Chondrocyte (in vitro differentiated cells): Measurements from ENCODE around the gene TFAP2E. TPM values are rescaled to one million over a fixed set of nuclear protein-coding genes. Genes with fewer than 3 reads are reported as not detected.

Experiments
- DNase-seq: peaks from one replicate; pipeline ENCODE4 v3.0.0; 2021; ENCODE audit warnings: mixed read lengths, low spot score
- H3K27ac Mint-ChIP-seq: one replicate; pipeline ENCODE4 v1.8.0; 2021; ENCODE audit warnings: mild to moderate bottlenecking, moderate library complexity, mixed read lengths; ENCODE audit not compliant: unreplicated experiment
- H3K27me3 Mint-ChIP-seq: 2 replicates; pipeline ENCODE4 v1.8.0; 2021; ENCODE audit warnings: low read depth, mixed read lengths
- H3K36me3 Mint-ChIP-seq: 2 replicates; pipeline ENCODE4 v1.8.0; 2021; ENCODE audit warnings: low read depth, mixed read lengths
- H3K4me1 Mint-ChIP-seq: 2 replicates; pipeline ENCODE4 v1.8.0; 2021; ENCODE audit warnings: low read depth, mild to moderate bottlenecking, mixed read lengths
- H3K4me3 Mint-ChIP-seq: one replicate; pipeline ENCODE4 v1.8.0; 2021; ENCODE audit warnings: mild to moderate bottlenecking, moderate library complexity, mixed read lengths; ENCODE audit not compliant: unreplicated experiment
- H3K9me3 Mint-ChIP-seq: 2 replicates; pipeline ENCODE4 v1.8.0; 2021; ENCODE audit warnings: low read depth, mixed read lengths
- CTCF ChIP-seq: fragments of 200-600 bp; sonication (generic); IDR thresholded peaks from 2 replicates; pipeline ENCODE4 v1.5.0; 2021; ENCODE audit warnings: antibody characterized with exemption, mild to moderate bottlenecking, moderate library complexity
- total RNA-seq: library from RNA; stranded (reverse); gene quantifications from 3 replicates; pipeline ENCODE4 v1.2.1, GENCODE V29; 2021

TFAP2E gene
- total RNA-seq, 1 donor from 2014 or later: 0.97 TPM

DNA sequence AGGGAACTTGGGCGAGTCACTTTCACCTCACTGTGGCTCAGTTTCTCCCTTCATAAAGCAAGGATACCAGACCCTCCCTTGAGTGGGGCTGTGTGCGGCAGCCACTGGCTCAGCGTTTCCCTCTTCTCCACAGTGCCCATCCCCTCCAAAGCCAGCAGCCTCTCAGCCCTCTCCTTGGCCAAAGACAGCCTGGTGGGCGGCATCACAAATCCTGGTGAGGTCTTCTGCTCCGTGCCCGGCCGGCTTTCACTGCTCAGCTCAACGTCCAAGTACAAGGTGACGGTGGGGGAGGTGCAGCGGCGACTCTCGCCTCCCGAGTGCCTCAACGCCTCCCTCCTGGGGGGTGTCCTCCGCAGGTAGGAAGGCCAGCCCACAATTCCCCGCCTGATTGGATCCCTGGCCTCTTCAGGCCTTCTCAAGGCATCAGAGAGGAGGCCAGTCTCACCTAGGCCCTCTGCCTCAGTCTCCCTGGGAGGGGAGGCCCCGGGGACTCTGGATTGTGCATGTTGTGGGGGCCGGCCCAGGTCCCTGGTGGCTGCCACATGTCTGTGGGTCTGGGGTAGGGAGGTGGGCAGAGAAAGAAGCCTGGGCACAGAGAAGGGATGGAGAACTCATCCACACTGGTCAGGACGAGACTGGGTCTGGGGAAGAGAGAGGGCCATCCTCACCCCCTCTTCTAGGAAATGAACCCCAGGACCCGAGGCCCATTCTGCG is 15.2 kb downstream of the TFAP2E start:
- Mint-ChIP-seq H3K4me3 (no peak overlapping the region), H3K27ac (no peak overlapping the region), H3K27me3 (no peaks in the 10 kb centered on the region), H3K36me3 (peaks cover 3% of the 10 kb centered on the region), H3K9me3 (no peaks in the 10 kb centered on the region), H3K4me1 (no peaks in the 10 kb centered on the region)
- no peak for TF ChIP-seq CTCF
- DNase-seq: no peak

DNA sequence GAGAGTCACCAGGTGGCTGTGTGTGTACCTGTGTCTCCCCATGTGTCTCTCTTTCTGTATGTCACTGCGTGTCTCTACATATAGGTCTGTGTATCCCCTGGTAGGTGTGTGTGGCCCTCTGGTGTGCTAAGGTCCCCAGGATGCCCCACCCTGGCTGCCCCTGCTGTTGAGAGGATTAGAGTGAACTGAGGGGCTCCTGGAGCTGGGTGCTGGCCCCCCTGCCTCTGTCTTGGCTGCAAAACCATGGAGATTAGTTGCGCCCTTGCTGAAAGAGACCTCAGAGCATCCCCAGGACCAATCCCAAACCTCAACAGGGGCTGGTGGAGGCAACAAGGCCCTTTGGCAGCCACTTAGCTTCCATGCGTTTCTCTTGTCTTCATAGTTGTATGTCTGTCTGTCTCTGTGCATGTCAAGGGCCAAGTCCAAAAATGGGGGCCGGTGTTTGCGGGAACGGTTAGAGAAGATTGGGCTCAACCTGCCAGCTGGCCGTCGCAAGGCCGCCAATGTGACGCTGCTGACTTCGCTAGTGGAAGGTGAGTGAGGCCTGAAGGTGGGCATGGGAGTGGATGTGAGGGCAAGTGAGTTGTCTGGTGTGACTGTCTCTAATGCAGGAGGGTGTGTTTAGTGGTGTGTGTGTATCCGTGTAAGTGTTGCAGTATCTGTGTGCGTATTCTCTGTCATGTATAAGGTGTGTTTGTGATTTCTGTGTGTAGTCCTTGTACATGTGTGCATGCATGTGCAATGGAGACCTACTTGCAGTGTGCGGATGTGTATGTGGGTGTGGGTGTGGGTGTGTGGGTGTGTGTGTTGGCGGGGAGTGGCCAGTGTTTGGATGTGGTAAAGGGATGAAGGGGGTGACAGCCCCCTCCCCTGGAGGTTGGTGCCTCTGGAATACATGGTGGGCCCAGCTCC is 16.7 kb downstream of the TFAP2E start:
- Mint-ChIP-seq H3K9me3 (no peaks in the 10 kb centered on the region), H3K4me1 (no peaks in the 10 kb centered on the region), H3K27me3 (no peaks in the 10 kb centered on the region), H3K36me3 (peaks cover 3% of the 10 kb centered on the region), H3K27ac (no peak overlapping the region), H3K4me3 (no peak overlapping the region)
- TF ChIP-seq CTCF: no peak
- no peak for DNase-seq

DNA sequence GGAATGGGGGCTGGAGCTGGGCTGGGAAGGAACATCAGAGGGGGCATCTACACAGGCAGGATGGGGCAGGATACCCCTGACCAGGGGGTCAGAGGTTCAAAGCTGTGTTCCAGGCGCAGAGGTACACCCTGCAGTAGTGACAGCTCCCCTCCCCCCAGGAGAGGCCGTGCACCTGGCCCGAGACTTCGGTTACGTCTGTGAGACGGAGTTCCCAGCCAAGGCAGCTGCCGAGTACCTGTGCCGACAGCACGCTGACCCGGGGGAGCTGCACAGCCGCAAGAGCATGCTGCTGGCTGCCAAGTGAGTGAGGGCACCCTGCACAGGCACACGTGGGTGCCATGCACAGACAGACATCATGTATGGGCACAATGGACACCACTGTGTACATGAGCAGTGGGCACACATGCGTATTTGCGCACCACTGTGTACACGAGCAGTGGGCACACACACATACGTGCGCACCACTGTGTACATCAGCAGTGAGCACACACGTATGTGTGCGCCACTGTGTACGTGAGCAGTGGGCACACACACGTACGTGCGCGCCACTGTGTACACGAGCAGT is 17.4 kb downstream of the TFAP2E start:
- no peak for DNase-seq

DNA sequence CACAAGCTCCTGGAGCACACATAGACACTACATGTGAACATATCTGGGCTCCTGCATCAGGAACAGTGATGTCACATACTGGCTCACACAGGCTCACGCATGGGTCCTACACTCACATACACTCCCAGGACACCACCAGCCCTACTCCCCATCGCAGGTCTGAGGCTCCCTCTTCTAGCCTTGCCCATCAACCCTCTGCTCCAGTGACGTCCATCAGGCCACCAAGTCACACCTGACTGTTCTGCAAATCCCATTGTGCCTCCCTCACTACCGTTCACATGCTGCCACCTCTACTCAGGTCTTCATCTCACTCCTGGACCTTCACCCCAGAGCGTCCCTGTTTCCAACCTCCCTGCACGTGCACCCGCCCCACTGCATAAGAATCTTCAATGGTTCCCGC is 18.1 kb downstream of the TFAP2E start:
- Mint-ChIP-seq H3K36me3 (peaks cover 3% of the 10 kb centered on the region), H3K4me3 (no peak overlapping the region), H3K27me3 (no peaks in the 10 kb centered on the region), H3K4me1 (no peaks in the 10 kb centered on the region), H3K27ac (no peak overlapping the region), H3K9me3 (no peaks in the 10 kb centered on the region)
- no peak for DNase-seq
- no peak for TF ChIP-seq CTCF

More for the DNA sequence above, 17.4 kb downstream of the TFAP2E start:
- Mint-ChIP-seq H3K9me3 (no peaks in the 10 kb centered on the region), H3K4me3 (no peak overlapping the region), H3K27ac (no peak overlapping the region), H3K27me3 (no peaks in the 10 kb centered on the region), H3K36me3 (peaks cover 3% of the 10 kb centered on the region), H3K4me1 (no peaks in the 10 kb centered on the region)
- TF ChIP-seq CTCF: no peak
